CD4-positive, alpha-beta memory T cell (primary cell): ENCODE results near the gene ASB4. TPM values are rescaled to one million over a fixed set of nuclear protein-coding genes. Genes with fewer than 3 reads are reported as not detected.

Experiments used
- CTCF ChIA-PET: fragments of 350-600 bp; sonication (Branson Sonifier 250); formaldehyde crosslinking; loops from one replicate; lab custom pipeline; 2021; ENCODE audit warnings: inconsistent platforms; ENCODE audit not compliant: partially characterized antibody; lab: Charles Lee
- POLR2A ChIA-PET: fragments of 350-600 bp; sonication (Branson Sonifier 250); formaldehyde crosslinking; loops from one replicate; lab custom pipeline; 2021; ENCODE audit not compliant: partially characterized antibody; lab: Charles Lee
- DNase-seq, 5 donors: peaks; one replicate each; pipeline versions ENCODE4 v3.0.0 to v3.0.0-alpha.2; 2020 to 2022; ENCODE audit warnings: mixed read lengths in 1 of 5
- H3K27ac ChIP-seq: one replicate; pipeline ENCODE4 v1.7.0; 2013; ENCODE audit warnings: low read depth, low read length
- H3K27me3 ChIP-seq: 2 replicates; pipeline ENCODE4 v1.7.0; 2013; ENCODE audit warnings: mild to moderate bottlenecking, low read length, moderate library complexity; ENCODE audit not compliant: insufficient read depth
- H3K36me3 ChIP-seq: 2 replicates; pipeline ENCODE4 v1.7.0; 2013; ENCODE audit warnings: mild to moderate bottlenecking, low read length, moderate library complexity; ENCODE audit not compliant: insufficient read depth
- H3K4me1 ChIP-seq: 2 replicates; pipeline ENCODE4 v1.7.0; 2013; ENCODE audit warnings: mild to moderate bottlenecking, low read length, moderate library complexity; ENCODE audit not compliant: insufficient read depth
- H3K4me3 ChIP-seq, 2 donors: one replicate each; pipeline ENCODE4 v1.7.0; 2013; ENCODE audit warnings: low read length in 2 of 2, mild to moderate bottlenecking in 1 of 2
- H3K9me3 ChIP-seq, 2 donors: one replicate each; pipeline ENCODE4 v1.7.0; 2013; ENCODE audit warnings: low read length in 2 of 2, control low read depth in 1 of 2; ENCODE audit not compliant: control insufficient read depth in 1 of 2
- H3K27ac Mint-ChIP-seq, 7 donors: one replicate each; pipeline ENCODE4 v1.8.0; 2020 to 2021; ENCODE audit warnings: mixed read lengths in 7 of 7, mild to moderate bottlenecking in 6 of 7, inconsistent platforms in 3 of 7, moderate library complexity in 3 of 7
- H3K27me3 Mint-ChIP-seq, 2 donors: one replicate each; pipeline ENCODE4 v1.8.0; 2020 to 2021; ENCODE audit warnings: mixed read lengths in 2 of 2
- H3K36me3 Mint-ChIP-seq, 2 donors: one replicate each; pipeline ENCODE4 v1.8.0; 2020 to 2021; ENCODE audit warnings: mixed read lengths in 2 of 2, inconsistent platforms in 1 of 2, mild to moderate bottlenecking in 1 of 2
- H3K4me1 Mint-ChIP-seq, 4 donors: one replicate each; pipeline ENCODE4 v1.8.0; 2020 to 2021; ENCODE audit warnings: mixed read lengths in 4 of 4, mild to moderate bottlenecking in 1 of 4
- H3K4me3 Mint-ChIP-seq, 8 donors: one replicate each; pipeline ENCODE4 v1.8.0; 2020 to 2021; ENCODE audit warnings: mixed read lengths in 8 of 8, mild to moderate bottlenecking in 7 of 8, moderate library complexity in 6 of 8, inconsistent platforms in 3 of 8
- H3K9me3 Mint-ChIP-seq, 8 donors: one replicate each; pipeline ENCODE4 v1.8.0; 2020 to 2021; ENCODE audit warnings: mixed read lengths in 8 of 8, mild to moderate bottlenecking in 5 of 8, inconsistent platforms in 3 of 8, moderate library complexity in 1 of 8
- intact Hi-C: fragments of 100-400 bp; cut with micrococcal nuclease; formaldehyde crosslinking; loops from one replicate; pipeline ENCODE4 v1.15.1; 2023
- polyA plus RNA-seq, 2 donors: library from polyadenylated mRNA; unstranded; fragments of 300-500 nt; fragmentation: Illumina TruSeq; gene quantifications; one replicate each; pipeline ENCODE4 v1.2.3, GENCODE V29; 2021
- total RNA-seq, 2 experiments: library from RNA; stranded (reverse); gene quantifications; one replicate each; pipeline ENCODE4 v1.2.3, GENCODE V29; 2021

Gene ASB4
- total RNA-seq (not detected), polyA plus RNA-seq (not detected)

- no peak within 1 kb of the TSS for H3K4me3 Mint-ChIP-seq
- no peak for DNase-seq
- ChIA-PET CTCF (interaction anchor here (1.3 to 6.5 kb wide), 2 partner anchors 9 to 26 kb away, joined by 4 to 46 read pairs; no protein-coding TSS in a partner anchor), POLR2A (no interaction called here)
- peaks cover 1 to 5% of the 10 kb centered on the region in 2 donors for H3K27me3 Mint-ChIP-seq
- Histone ChIP-seq H3K27me3 (no peaks in the 10 kb centered on the region), H3K36me3 (no peaks in the 10 kb centered on the region), H3K4me3 (no peak within 1 kb of the TSS), H3K4me1 (no peaks in the 10 kb centered on the region), H3K27ac (no peak within 1 kb of the TSS), H3K9me3 (no peaks in the 10 kb centered on the region)
- H3K36me3 Mint-ChIP-seq, result no peaks in the 10 kb centered on the region
- intact Hi-C loops, result no loop called here
- no peak within 1 kb of the TSS for H3K27ac Mint-ChIP-seq
- no peaks in the 10 kb centered on the region for H3K4me1 Mint-ChIP-seq
- H3K9me3 Mint-ChIP-seq, result no peaks in the 10 kb centered on the region
Observed at GRCh38 chr7:95485391-95486123, at the start of gene ASB4. ASB4 (plus strand) TSS chr7:95485943; CDS start chr7:95485972, 29 bp downstream.

- Mint-ChIP-seq H3K27ac (no peak overlapping the region), H3K4me1 (peaks cover 10 to 13% (median 11%) of the 10 kb centered on the region in 4 donors), H3K27me3 (peaks cover 0 to 5% of the 10 kb centered on the region in 2 donors), H3K4me3 (no peak overlapping the region), H3K9me3 (no peaks in the 10 kb centered on the region), H3K36me3 (no peaks in the 10 kb centered on the region)
- peaks cover 7% of the 10 kb centered on the region for H3K4me1 ChIP-seq
- CTCF ChIA-PET, result interaction anchor here (1.3 kb wide), 1 partner anchor 41 kb away, joined by 3 read pairs; no protein-coding TSS in a partner anchor
- no peaks in the 10 kb centered on the region for H3K27me3 ChIP-seq
- no peak overlapping the region for H3K4me3 ChIP-seq
- intact Hi-C loops, result no loop called here
- H3K27ac ChIP-seq, result no peak overlapping the region
- no peaks in the 10 kb centered on the region for H3K9me3 ChIP-seq
- POLR2A ChIA-PET, result no interaction called here
- H3K36me3 ChIP-seq, result no peaks in the 10 kb centered on the region
- DNase-seq, result no peak
Observed at GRCh38 chr7:95436407-95436806, 49.3 kb upstream of the ASB4 start.

GRCh38 chr7:95440394-95441038 lies 45.2 kb upstream of the ASB4 start:
- Histone ChIP-seq H3K27ac (no peak overlapping the region), H3K4me3 (no peak overlapping the region), H3K36me3 (no peaks in the 10 kb centered on the region), H3K27me3 (no peaks in the 10 kb centered on the region), H3K9me3 (no peaks in the 10 kb centered on the region), H3K4me1 (no peaks in the 10 kb centered on the region)
- Mint-ChIP-seq H3K27me3 (peaks cover 0 to 2% of the 10 kb centered on the region in 2 donors), H3K4me3 (no peak overlapping the region), H3K4me1 (peaks cover 0 to 2% (median under 1%) of the 10 kb centered on the region in 4 donors), H3K27ac (no peak overlapping the region), H3K9me3 (no peaks in the 10 kb centered on the region), H3K36me3 (no peaks in the 10 kb centered on the region)
- ChIA-PET POLR2A (no interaction called here), CTCF (no interaction called here)
- intact Hi-C loops, result no loop called here
- no peak for DNase-seq

- intact Hi-C loops, result no loop called here
- H3K27ac ChIP-seq, result no peak overlapping the region
- H3K27ac Mint-ChIP-seq, result no peak overlapping the region
- no peaks in the 10 kb centered on the region for H3K9me3 ChIP-seq
- H3K36me3 Mint-ChIP-seq, result no peaks in the 10 kb centered on the region
- peaks cover 0 to 2% of the 10 kb centered on the region in 2 donors for H3K27me3 Mint-ChIP-seq
- H3K4me1 Mint-ChIP-seq, result no peaks in the 10 kb centered on the region
- H3K4me3 Mint-ChIP-seq, result no peak overlapping the region
- H3K4me3 ChIP-seq, result no peak overlapping the region
- H3K27me3 ChIP-seq, result no peaks in the 10 kb centered on the region
- H3K9me3 Mint-ChIP-seq, result no peaks in the 10 kb centered on the region
- H3K36me3 ChIP-seq, result no peaks in the 10 kb centered on the region
- CTCF ChIA-PET, result no interaction called here
- no peaks in the 10 kb centered on the region for H3K4me1 ChIP-seq
- POLR2A ChIA-PET, result no interaction called here
- no peak for DNase-seq
Observed at GRCh38 chr7:95441042-95441823, 44.5 kb upstream of the ASB4 start.

GRCh38 chr7:95444796-95445195 lies 40.9 kb upstream of the ASB4 start:
- no peaks in the 10 kb centered on the region for H3K36me3 ChIP-seq
- ChIA-PET POLR2A (no interaction called here), CTCF (interaction anchor here (1.3 to 1.5 kb wide), 2 partner anchors 49 to 70 kb away, joined by 3 read pairs; no protein-coding TSS in a partner anchor)
- H3K4me3 ChIP-seq, result no peak overlapping the region
- peaks cover 0 to 2% of the 10 kb centered on the region in 2 donors for H3K27me3 Mint-ChIP-seq
- DNase-seq, result no peak
- no peak overlapping the region for H3K4me3 Mint-ChIP-seq
- intact Hi-C loops, result no loop called here
- H3K4me1 ChIP-seq, result no peaks in the 10 kb centered on the region
- no peak overlapping the region for H3K27ac ChIP-seq
- no peaks in the 10 kb centered on the region for H3K9me3 ChIP-seq
- H3K4me1 Mint-ChIP-seq, result no peaks in the 10 kb centered on the region
- H3K27ac Mint-ChIP-seq, result no peak overlapping the region
- H3K9me3 Mint-ChIP-seq, result no peaks in the 10 kb centered on the region
- no peaks in the 10 kb centered on the region for H3K36me3 Mint-ChIP-seq
- H3K27me3 ChIP-seq, result no peaks in the 10 kb centered on the region

- H3K9me3 Mint-ChIP-seq, result no peaks in the 10 kb centered on the region
Observed at GRCh38 chr7:95446618-95447017, 39.1 kb upstream of the ASB4 start.

More at GRCh38 chr7:95446618-95447017, 39.1 kb upstream of the ASB4 start:
- no peak for DNase-seq
- Histone ChIP-seq H3K27me3 (no peaks in the 10 kb centered on the region), H3K36me3 (no peaks in the 10 kb centered on the region), H3K4me3 (no peak overlapping the region), H3K27ac (no peak overlapping the region), H3K9me3 (no peaks in the 10 kb centered on the region), H3K4me1 (no peaks in the 10 kb centered on the region)
- ChIA-PET CTCF (interaction anchor here (1.6 kb wide), 1 partner anchor 30 kb away, joined by 4 read pairs; no protein-coding TSS in a partner anchor), POLR2A (no interaction called here)
- Mint-ChIP-seq H3K27me3 (peaks cover 0 to 2% of the 10 kb centered on the region in 2 donors), H3K36me3 (no peaks in the 10 kb centered on the region), H3K27ac (no peak overlapping the region), H3K4me1 (no peaks in the 10 kb centered on the region), H3K4me3 (no peak overlapping the region)
- intact Hi-C loops, result no loop called here
